GM15510 (cell line): Measurements from ENCODE around the gene OGG1.

Source experiments
- POLR2A ChIP-seq: IDR thresholded peaks from 3 replicates; pipeline ENCODE4 v1.6.1; 2011; ENCODE audit warnings: borderline replicate concordance; ENCODE audit not compliant: insufficient read length; ENCODE audit errors: extremely low read depth

The OGG1 gene

DNA sequence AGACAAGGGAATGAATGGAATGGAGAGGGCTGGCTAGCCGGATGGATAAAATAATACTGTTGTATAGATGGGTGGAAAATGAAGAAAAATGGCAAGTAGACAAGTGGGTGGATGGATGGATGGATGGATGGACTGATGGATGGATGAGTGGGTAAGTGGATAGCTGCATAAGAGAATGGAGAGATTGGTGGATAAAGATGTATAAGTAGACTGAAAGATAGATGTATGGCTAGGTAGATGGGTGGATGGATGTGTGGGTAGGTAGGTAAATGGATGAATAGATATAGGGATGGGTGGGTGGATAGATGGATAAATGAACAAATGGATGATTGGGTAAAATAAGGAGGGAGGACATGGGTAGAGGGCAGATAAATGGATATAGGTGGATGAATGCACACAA lies 32.2 kb upstream of the OGG1 start:
- no peak for TF ChIP-seq POLR2A

DNA sequence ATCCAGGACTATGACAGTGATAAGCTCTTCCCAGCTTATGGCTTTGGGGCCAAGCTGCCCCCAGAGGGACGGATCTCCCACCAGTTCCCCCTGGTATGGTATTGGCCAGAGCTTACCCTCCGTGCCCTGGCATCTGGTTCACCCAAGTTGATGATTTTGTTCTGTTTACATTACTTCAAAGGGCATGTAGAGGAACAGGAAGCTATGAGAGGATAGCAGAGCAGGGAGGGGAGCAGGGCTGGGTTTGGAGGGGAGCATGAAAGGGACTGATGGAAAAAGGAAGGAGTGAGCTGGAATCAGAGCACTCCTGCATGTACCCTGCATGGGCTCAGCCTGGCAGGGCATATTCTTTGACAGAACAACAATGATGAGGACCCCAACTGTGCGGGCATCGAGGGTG lies 31.6 kb upstream of the OGG1 start:
- TF ChIP-seq POLR2A: no peak

DNA sequence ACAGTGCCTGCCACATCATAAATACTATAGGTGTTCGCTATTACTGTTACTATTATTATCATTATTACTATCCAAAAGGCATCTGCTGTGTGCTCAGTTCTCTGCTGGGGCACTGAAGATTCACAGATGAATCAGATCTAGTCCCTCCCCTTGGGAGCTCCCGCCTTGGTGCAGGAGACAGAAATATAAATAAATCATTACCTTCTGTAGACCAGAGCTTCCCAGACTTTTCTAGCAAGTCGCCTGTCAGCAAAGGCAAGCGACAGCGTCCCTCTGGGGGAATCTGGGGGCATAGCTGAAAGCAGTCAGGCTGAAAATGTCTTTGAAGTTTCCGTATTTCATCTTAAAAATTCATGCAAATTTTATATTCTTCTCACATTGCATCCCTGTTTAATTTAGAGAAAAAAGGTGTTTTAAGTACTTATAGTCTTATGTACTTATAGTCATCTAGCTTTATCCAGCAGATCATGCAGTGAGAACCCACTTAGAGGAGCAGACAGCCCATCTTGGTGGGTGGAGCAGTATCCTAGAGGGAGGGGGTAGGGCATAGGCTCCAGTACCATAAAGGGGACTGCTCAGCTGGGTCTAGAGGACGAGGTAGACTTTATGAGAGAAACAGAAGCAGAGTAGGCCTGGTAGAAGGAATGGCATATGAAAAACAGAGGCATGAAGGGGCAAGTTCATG lies 28.6 kb upstream of the OGG1 start:
- no peak for TF ChIP-seq POLR2A

DNA sequence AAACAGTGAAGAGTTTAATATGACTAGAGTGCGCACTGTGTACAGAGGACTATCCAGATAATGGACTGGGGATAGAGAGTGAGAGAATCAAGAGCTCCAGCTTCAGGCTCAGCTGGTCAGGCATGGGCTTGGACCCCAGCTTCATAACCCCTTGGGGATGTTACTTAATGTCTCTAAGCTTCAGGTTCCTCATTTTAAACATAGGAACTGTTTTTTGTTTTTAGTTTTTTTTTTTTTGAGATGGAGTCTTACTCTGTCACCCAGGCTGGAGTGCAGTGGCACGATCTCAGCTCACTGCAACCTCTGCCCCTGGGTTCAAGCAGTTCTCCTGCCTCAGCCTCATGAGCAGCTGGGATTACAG lies 28.1 kb upstream of the OGG1 start:
- TF ChIP-seq POLR2A: no peak

DNA sequence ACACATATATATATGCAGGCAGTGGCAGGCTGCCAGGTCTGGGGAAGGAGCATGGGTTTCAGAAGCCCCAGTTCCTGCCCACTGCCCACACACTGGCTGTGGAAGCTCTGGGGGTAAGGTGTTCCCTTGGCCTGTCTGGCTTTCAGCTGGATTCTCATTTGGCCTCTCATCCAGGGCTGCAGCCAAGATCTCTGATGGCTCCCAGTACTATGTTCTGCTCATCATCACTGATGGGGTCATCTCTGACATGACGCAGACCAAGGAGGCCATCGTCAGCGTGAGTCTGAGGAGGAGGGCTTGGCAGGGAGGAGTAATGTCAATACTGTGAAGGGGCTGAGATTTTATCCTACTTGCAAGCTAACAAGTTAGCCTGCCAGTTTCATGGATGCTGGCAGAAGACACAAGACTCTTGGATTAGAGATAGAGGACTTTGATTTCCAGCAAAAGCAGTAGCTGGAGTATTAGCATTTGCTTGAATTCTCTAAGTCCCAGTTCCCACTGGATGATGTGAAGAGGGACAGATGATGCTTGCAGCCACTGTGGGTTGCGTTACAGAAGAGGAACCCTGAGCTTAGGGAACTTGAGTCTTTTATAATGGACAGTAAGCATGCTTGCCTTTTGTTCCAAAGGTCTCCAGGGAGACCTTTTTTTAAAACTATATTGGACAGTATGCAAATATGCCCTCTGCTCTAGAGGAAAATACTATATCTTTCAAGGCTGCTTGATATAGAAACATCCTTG lies 23.8 kb upstream of the OGG1 start:
- TF ChIP-seq POLR2A: no peak

GRCh38 chr3:9727041-9727595 lies 22.6 kb upstream of the OGG1 start:
- no peak for TF ChIP-seq POLR2A

- no peak for TF ChIP-seq POLR2A
Measured at GRCh38 chr3:9727743-9728142, 22.0 kb upstream of the OGG1 start.

- no peak for TF ChIP-seq POLR2A
Measured at GRCh38 chr3:9729419-9729818, 20.3 kb upstream of the OGG1 start.

GRCh38 chr3:9730657-9731205 lies 19.0 kb upstream of the OGG1 start:
- no peak for TF ChIP-seq POLR2A

DNA sequence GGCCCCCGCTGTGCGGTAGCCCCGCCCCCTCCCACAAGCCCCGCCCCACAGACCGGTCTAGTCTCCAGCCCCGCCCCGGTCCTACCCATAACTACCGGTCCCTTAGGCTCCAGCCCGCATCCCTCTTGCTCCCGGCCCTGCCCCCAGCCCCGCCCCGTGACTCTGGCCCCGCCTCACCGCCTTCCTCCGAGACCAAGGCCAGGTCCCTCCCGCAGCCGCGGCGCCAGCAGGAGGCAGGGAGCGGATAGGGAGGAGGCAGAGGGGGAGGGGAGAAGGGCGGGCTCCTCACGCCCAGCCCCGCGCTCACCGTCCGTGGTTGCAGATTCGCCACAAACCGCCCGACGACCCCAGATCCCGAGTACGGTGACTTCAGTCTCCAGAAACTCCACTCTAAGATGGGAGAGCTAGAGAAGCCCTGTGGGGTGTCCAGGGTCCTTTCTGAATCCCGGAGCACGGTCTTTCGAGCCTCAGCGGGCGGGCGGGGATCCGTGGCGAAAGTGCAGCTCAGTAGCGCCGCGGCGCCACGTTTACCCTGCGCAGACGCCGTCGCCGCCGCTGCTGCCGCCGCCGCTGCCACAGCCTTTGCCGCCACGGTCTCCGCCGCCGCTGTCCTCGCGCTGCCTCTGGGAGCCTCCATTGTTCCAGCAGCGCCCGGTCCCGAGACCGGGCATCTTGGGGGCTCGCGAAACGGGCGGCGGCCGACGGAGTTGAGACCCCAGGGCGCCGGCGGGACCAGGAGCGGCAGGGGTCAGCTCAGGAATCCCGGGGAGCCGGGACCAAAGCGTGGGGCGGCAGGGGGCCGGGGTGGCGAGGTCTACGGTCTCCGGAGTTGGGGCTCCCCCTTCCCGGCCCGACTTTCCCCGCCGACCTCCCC lies 18.3 kb upstream of the OGG1 start, which contains the start of gene BRPF1:
BRPF1 (plus strand) TSS at position 530 of the 874 bp plus-strand sequence. CDS start 2,406 bp downstream, outside the sequence.
- TF ChIP-seq POLR2A: peak; percentile 85

DNA sequence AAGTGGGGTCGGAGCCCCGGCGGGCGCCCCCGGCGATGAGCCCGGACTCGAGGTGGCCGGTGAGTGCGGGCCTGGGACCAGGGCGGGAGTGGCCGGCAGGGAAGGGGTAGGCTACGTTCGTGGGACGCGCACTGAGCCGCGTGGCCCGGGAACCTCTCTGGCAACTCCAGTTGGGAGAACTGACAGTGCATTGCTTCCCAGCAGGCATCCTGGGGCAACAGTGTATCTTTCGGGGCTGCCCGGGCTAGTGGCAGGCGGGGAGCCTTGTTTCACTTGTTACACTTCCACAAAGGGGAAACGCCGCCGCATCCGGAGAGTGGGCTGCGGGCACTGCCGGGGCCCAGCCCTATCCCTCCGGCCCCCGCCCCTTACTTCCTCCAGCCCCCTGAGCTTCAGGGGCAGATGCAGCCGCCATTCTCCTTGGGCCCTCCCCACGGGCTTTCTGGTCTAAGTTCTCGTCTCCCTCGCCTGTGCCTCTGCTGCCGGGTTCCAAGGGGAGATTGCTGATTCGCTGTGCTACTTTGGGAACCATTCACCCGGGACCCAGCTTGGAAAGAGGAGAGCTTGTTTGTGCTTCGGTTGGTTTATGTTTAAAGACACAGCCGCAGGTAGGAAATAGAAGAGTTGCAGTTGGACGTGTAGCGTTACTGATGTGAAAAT lies 17.5 kb upstream of the OGG1 start:
- no peak for TF ChIP-seq POLR2A

DNA sequence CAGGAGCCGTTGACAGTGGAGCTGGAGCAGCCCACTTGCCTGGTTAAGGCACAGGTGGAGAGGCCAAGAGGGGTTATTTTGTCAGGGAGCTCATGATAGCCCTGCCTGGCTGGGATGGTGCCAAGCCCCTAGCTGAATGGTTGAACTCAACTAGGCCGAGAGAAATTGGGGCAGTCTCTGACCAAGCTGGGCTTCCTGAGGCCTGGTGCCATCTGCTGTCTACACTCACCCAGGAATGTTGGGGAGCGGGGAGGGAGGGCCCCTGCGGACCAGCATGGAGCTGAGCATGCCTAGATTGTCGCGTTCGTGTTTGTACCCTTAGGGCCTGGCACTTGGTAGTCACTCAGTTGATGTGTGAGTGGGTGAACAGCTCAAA lies 17.0 kb upstream of the OGG1 start:
- no peak for TF ChIP-seq POLR2A

- TF ChIP-seq POLR2A: no peak
Measured at GRCh38 chr3:9736831-9737230, 12.9 kb upstream of the OGG1 start.

- TF ChIP-seq POLR2A: no peak
Measured at GRCh38 chr3:9739181-9739580, 10.6 kb upstream of the OGG1 start.

DNA sequence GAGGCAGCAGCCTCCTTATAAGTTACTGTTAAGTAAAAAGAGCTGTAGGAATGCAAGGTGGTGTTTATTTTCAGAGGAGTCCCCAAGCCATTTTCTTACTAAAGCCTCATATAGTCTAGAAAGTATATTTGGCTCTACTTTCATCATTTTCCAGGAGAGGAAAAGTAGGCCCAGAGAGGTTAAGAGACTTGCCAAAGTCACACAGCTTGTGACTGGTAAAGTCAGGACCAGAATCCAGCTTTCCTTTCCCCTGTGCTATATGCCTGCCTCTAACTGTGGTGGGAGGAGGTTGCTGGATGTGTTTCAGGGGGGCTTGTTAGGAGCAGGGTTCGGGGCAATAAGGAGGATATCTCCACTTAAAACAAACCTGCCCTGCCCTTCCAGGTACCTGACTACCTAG lies 7.2 kb upstream of the OGG1 start:
- no peak for TF ChIP-seq POLR2A

DNA sequence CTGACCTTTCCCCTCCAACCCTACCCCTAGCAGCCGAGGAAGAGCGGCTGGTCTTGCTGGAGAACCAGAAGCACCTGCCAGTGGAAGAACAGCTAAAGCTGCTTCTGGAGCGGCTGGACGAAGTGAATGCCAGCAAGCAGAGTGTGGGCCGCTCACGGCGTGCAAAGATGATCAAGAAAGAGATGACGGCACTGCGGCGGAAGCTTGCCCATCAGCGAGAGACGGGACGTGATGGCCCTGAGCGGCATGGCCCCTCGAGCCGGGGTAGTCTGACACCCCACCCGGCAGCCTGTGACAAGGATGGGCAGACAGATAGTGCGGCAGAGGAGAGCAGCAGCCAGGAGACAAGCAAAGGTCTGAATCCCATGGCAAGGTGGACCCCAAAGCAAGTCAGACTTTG lies 6.2 kb upstream of the OGG1 start:
- no peak for TF ChIP-seq POLR2A
